ENCODE results near the gene CDC45.

The CDC45 gene

DNA sequence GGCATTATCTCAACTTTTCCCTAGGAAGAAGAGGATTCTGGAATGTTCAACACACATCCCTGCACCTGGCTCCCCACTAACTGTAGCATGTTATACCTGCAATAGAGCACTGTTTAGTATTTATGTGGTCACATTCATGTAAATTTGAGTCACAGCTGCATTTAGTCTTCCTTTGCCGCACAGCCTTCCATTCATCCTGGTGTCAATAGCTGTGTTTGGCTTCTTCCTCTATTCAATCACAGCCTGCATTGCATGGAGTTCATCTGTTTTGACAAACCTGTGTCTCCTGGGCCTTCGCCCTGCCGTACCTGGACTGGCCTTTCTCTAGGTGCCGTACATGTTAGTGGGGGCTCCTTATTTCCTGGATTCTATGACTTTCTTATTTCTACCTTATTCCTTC lies 28.1 kb upstream of the CDC45 start:
- TF ChIP-seq, protein P1, sequence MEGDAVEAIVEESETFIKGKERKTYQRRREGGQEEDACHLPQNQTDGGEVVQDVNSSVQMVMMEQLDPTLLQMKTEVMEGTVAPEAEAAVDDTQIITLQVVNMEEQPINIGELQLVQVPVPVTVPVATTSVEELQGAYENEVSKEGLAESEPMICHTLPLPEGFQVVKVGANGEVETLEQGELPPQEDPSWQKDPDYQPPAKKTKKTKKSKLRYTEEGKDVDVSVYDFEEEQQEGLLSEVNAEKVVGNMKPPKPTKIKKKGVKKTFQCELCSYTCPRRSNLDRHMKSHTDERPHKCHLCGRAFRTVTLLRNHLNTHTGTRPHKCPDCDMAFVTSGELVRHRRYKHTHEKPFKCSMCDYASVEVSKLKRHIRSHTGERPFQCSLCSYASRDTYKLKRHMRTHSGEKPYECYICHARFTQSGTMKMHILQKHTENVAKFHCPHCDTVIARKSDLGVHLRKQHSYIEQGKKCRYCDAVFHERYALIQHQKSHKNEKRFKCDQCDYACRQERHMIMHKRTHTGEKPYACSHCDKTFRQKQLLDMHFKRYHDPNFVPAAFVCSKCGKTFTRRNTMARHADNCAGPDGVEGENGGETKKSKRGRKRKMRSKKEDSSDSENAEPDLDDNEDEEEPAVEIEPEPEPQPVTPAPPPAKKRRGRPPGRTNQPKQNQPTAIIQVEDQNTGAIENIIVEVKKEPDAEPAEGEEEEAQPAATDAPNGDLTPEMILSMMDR (IDR thresholded peaks at IDR 0.05; ENCODE audit: unreplicated experiment in 3 of 3) = no peak
- H3K9me3 Mint-ChIP-seq = no peaks in the 10 kb centered on the region
- peak overlapping the region in 1 of 3 experiments; percentile 15 for H3K4me3 Mint-ChIP-seq
- H3K27ac Mint-ChIP-seq = no peak overlapping the region
- no peaks in the 10 kb centered on the region for H3K27me3 Mint-ChIP-seq (ENCODE audit: low read depth)
- H3K36me3 Mint-ChIP-seq (ENCODE audit: low read depth) = peaks cover 44% of the 10 kb centered on the region
- peaks cover 11% of the 10 kb centered on the region for H3K4me1 Mint-ChIP-seq

DNA sequence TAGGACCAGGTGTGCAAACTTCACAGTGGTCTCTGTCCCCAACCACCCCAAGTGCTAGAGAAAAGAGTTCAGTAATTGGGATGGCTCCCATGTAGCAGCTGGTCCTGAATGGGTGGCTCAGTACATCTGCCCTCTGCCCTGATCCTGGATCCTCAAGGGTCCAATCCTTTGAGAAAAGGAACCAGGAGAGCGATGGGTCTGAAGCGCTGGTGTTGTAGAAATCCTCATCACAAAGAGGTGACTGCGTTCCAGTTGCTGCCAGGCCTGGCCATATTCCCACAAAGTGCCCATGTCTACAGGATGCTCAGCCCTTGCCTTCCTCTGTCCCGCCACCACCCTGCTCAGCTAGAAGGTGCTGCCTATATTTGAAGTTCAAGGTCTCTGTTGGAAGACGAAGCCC lies 26.0 kb upstream of the CDC45 start:
- TF ChIP-seq, protein P1 (IDR thresholded peaks at IDR 0.05; ENCODE audit: unreplicated experiment in 3 of 3) = no peak
- H3K27me3 Mint-ChIP-seq (ENCODE audit: low read depth) = no peaks in the 10 kb centered on the region

DNA sequence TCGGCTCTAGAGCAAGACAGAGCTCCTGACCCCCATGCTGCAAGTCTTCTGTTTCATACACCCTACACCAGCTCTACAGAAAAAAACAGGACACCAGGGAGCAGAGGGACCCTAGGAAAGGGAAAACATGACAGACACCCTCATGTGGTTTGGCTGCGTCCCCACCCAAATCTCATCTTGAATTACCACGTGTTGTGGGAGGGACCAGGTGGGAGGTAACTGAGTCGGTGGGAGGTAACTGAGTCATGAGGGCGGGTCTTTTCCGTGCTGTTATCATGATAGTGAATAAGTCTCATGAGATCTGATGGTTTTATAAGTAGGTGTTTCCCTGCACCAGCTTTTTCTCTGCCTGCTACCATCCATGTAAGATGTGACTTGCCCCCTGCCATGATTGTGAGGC lies 25.6 kb upstream of the CDC45 start:
- Mint-ChIP-seq H3K4me3 (no peak overlapping the region), H3K27me3 (ENCODE audit: low read depth) (no peaks in the 10 kb centered on the region), H3K27ac (no peak overlapping the region), H3K36me3 (ENCODE audit: low read depth) (peaks cover 50% of the 10 kb centered on the region), H3K9me3 (no peaks in the 10 kb centered on the region), H3K4me1 (no peaks in the 10 kb centered on the region)
- TF ChIP-seq, protein P1 (IDR thresholded peaks at IDR 0.05; ENCODE audit: unreplicated experiment in 3 of 3) = no peak

More for the DNA sequence above, 26.0 kb upstream of the CDC45 start:
- peaks cover 50% of the 10 kb centered on the region for H3K36me3 Mint-ChIP-seq (ENCODE audit: low read depth)
- H3K4me3 Mint-ChIP-seq = no peak overlapping the region
- H3K9me3 Mint-ChIP-seq = no peaks in the 10 kb centered on the region
- H3K4me1 Mint-ChIP-seq = no peaks in the 10 kb centered on the region
- no peak overlapping the region for H3K27ac Mint-ChIP-seq

DNA sequence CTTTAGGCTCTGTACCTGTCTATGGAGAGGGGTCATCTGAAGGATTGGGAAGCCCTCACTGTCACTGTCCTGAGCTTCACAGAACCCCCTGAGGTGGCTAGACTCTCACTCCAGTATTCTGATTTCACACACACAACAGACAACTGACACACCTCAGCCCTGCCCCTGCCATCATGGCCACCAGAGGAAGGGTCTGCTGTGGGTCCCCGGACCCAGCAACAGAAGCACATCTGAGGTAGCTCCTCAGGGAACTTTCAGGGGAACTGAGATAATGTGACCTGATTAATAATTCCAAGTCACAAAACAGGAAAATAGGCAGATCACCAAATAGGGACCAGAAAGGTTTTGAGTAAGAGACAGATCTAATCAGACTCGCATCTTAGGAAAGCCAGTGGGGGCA lies 24.7 kb upstream of the CDC45 start:
- Mint-ChIP-seq H3K27ac (no peak overlapping the region), H3K9me3 (no peaks in the 10 kb centered on the region), H3K4me3 (no peak overlapping the region), H3K36me3 (ENCODE audit: low read depth) (peaks cover 51% of the 10 kb centered on the region), H3K27me3 (ENCODE audit: low read depth) (no peaks in the 10 kb centered on the region), H3K4me1 (no peaks in the 10 kb centered on the region)
- TF ChIP-seq, protein P1 (IDR thresholded peaks at IDR 0.05; ENCODE audit: unreplicated experiment in 3 of 3) = no peak

DNA sequence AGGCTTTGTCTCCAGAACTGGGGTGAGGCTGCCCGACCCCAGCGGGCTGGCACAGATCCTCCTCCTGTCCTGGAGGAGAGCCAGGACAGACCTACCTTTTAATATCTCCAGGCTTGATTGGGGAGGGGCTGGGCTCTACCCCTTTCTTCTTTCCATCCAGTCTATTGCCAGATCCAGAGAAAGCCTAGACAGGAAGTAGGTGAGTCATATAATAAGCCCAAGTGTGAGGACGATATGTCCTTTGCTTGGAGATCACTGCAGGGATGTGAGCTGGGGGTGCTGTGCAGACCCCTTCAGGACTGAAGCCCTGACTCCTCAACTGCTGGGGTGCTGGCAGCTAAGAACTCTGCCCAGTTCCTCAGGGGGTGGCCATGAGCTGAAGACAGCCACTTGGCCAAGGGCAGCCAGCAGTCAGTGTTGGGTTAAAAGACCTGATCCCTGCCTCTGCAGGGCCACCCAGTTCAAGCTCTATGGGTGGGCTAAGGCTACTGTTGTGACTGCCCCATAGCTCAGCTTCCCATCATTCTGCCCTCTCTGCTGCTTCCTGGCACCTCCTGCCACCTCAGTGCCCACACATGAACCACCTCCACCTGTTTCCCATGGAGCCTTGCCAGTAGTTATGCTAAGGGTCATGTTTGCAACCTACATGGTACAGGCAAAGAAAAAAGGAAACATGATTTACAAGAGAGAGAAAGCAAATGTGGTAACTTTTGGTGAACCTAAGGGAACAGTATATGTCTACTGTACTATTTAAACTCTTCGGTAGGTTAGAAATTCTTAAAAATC lies 23.9 kb upstream of the CDC45 start:
- Mint-ChIP-seq H3K36me3 (ENCODE audit: low read depth) (peaks cover 54% of the 10 kb centered on the region), H3K27me3 (ENCODE audit: low read depth) (no peaks in the 10 kb centered on the region), H3K27ac (no peak overlapping the region), H3K4me3 (no peak overlapping the region), H3K4me1 (no peaks in the 10 kb centered on the region), H3K9me3 (no peaks in the 10 kb centered on the region)
- TF ChIP-seq, protein P1 (IDR thresholded peaks at IDR 0.05; ENCODE audit: unreplicated experiment in 3 of 3) = no peak

DNA sequence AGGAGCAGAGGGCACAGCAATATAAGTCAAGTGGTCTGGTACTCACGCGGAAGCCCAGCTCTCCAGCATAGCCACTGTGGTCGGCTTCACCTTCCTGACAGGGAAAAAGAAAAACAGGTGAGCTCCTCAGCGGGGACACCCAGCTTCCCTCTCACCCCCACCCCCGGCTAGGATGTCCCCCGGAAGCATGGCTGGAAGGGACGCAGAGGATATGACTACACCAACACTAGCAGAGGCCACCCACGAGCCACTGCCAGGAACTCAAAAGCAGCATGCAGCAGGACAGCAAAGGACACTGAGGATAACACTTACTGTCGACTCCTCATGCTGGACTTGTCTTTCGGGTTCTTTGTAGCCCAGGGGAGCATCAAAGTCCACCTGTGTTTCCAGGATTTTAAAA lies 23.2 kb upstream of the CDC45 start:
- TF ChIP-seq, protein P1 (IDR thresholded peaks at IDR 0.05; ENCODE audit: unreplicated experiment in 3 of 3) = no peak
- no peaks in the 10 kb centered on the region for H3K4me1 Mint-ChIP-seq
- H3K4me3 Mint-ChIP-seq = no peak overlapping the region
- no peak overlapping the region for H3K27ac Mint-ChIP-seq
- H3K27me3 Mint-ChIP-seq (ENCODE audit: low read depth) = no peaks in the 10 kb centered on the region
- peaks cover 53% of the 10 kb centered on the region for H3K36me3 Mint-ChIP-seq (ENCODE audit: low read depth)
- H3K9me3 Mint-ChIP-seq = no peaks in the 10 kb centered on the region

All from nephron (organoid).